ENCODE data around the gene FAR2.
A peak's percentile ranks its signal among the peaks of the same experiment; 100 is the strongest.

GRCh38 chr12:29242921-29243431 lies 93.9 kb downstream of the FAR2 start:
- TF ChIP-seq CTCF (IDR thresholded peaks at IDR 0.05), result no peak
- TF ChIP-seq FOXJ3 (CRISPR knock-in tag; IDR thresholded peaks at IDR 0.05), result no peak
- peak; percentile 69 for TF ChIP-seq TCF12 (IDR thresholded peaks at IDR 0.05)
- no peak for TF ChIP-seq MXI1 (IDR thresholded peaks at IDR 0.05; ENCODE audit: low read depth, low read length)
- TF ChIP-seq MAX (IDR thresholded peaks at IDR 0.05; ENCODE audit: low read depth), result no peak
- peak; percentile 18; the same call in 1 of the 2 replicates for TF ChIP-seq JUND (IDR thresholded peaks at IDR 0.05)
- TF ChIP-seq REST (IDR thresholded peaks at IDR 0.05; ENCODE audit: low read depth, low read length), result no peak
- no peak for TF ChIP-seq ZBTB33 (IDR thresholded peaks at IDR 0.05; ENCODE audit: borderline replicate concordance, low read depth)
- TF ChIP-seq RFX5 (IDR thresholded peaks at IDR 0.05; ENCODE audit: low read length), result no peak
